ENCODE data around the gene SPRYD3. TPM values are rescaled to one million over a fixed set of nuclear protein-coding genes. Genes with fewer than 3 reads are reported as not detected.

The SPRYD3 gene
- total RNA-seq, 1 experiment from 2014 or later, result 47.5 TPM

DNA sequence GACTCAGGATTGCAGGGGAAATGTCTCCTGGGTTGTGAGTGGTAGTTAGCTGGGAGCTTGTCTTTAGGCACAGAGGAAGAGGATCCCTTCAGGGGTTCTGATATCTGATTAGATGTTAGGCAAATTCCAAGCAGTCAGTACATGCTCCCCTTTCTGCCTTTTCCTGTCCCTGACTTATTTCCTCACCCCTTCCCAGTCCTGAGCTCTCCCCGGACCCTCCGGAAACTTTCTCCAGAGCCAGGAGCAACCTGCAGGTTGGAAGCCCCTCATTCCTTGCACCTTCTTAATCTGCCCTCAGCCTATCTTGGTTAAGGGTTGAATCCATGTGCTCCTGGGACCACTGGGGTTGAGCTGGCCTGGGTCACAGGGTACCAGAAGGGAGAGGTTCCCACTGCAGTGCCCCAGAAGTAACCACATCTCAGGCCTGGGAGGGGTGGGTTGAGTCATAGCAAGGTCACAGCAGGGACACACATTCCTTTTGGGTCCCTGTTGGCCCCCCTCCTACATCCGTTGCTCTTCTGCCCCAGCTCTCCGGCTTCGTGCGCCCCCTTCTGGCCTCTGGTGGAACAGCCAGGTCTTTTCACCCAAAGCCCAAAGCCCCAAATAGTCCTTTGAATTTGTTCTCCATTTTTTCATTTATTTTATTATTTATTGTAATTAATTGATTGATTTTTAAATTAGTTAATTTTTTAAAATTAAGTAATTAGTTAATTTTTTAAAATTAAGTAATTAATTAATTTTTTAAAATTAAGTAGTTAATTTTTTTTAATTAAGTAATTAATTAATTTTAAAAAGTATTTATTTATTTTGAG lies 20.1 kb upstream of the SPRYD3 start:
- peak overlapping the region; percentile 79 for H3K4me2 ChIP-seq (ENCODE audit: low read length)
- ChIA-PET CTCF (interaction anchor here (0.7 to 3.6 kb wide), 20 partner anchors 20 to 222 kb away, joined by 3 to 110 read pairs (median 4); partner anchors contain the start of genes AAAS, CSAD, SPRYD3 and ZNF740), POLR2A (interaction anchor here (0.7 to 3.6 kb wide), 7 partner anchors 20 to 166 kb away, joined by 3 to 27 read pairs (median 6); partner anchors contain the start of gene SPRYD3), RAD21 (ENCODE audit: low non-redundant PET in 1 of 2, low total read pairs in 2 of 2, uncharacterized antibody in 2 of 2, unreplicated experiment in 2 of 2) (interaction anchor here (0.7 to 3.2 kb wide), 10 partner anchors 20 to 113 kb away, joined by 3 to 30 read pairs (median 4); partner anchors contain the start of gene SPRYD3 (in 2 of the 2))
- intact Hi-C loops (cut with micrococcal nuclease), result loop anchor here (1.0 kb wide), 2 partner anchors 20 to 33 kb away; partner anchors contain the start of gene SPRYD3
- H3K27me3 ChIP-seq (ENCODE audit: insufficient read depth, low read length), result no peaks in the 10 kb centered on the region
- ATAC-seq (peak; percentile 71), DNase-seq (ENCODE audit: low read depth, low spot score) (peak; percentile 89)
- no peaks in the 10 kb centered on the region for H4K20me1 ChIP-seq (ENCODE audit: insufficient read depth)
- H3K27ac ChIP-seq (ENCODE audit: low read depth, low read length), result peak overlapping the region; percentile 98
- no peak overlapping the region for H2AFZ ChIP-seq (ENCODE audit: low read depth, low read length, poor library complexity, severe bottlenecking)
- TSS peak; percentile 74 for BruUV-seq (replicated peaks)
- H3K9me3 ChIP-seq (ENCODE audit: control insufficient read depth in 1 of 2, insufficient read depth in 1 of 2, low read depth in 1 of 2, low read length in 2 of 2), result no peaks in the 10 kb centered on the region
- H3K9ac ChIP-seq (ENCODE audit: low read length), result peak overlapping the region; percentile 67
- H3K9me2 ChIP-seq (ENCODE audit: insufficient read depth), result no peaks in the 10 kb centered on the region
- H3K4me1 ChIP-seq (ENCODE audit: control insufficient read depth in 1 of 2, insufficient read depth in 2 of 2, low read length in 2 of 2), result peaks cover 43 to 74% of the 10 kb centered on the region in 2 experiments
- no peaks in the 10 kb centered on the region for H3K36me3 ChIP-seq (ENCODE audit: control insufficient read depth in 1 of 2, insufficient read depth in 2 of 2, low read length in 2 of 2)
- H3K79me2 ChIP-seq (ENCODE audit: insufficient read depth, low read length), result no peaks in the 10 kb centered on the region
- peak overlapping the region; percentile 58 to 78 for H3K4me3 ChIP-seq (replicated peaks in 1 of 2; ENCODE audit: low read depth in 1 of 2, low read length in 2 of 2)
- no peak for TF ChIP-seq SIN3A (IDR thresholded peaks at IDR 0.05; ENCODE audit: low read depth)
- TF ChIP-seq EZH2phosphoT487 (IDR thresholded peaks at IDR 0.05; ENCODE audit: borderline replicate concordance), result no peak
- TF ChIP-seq, protein P1, sequence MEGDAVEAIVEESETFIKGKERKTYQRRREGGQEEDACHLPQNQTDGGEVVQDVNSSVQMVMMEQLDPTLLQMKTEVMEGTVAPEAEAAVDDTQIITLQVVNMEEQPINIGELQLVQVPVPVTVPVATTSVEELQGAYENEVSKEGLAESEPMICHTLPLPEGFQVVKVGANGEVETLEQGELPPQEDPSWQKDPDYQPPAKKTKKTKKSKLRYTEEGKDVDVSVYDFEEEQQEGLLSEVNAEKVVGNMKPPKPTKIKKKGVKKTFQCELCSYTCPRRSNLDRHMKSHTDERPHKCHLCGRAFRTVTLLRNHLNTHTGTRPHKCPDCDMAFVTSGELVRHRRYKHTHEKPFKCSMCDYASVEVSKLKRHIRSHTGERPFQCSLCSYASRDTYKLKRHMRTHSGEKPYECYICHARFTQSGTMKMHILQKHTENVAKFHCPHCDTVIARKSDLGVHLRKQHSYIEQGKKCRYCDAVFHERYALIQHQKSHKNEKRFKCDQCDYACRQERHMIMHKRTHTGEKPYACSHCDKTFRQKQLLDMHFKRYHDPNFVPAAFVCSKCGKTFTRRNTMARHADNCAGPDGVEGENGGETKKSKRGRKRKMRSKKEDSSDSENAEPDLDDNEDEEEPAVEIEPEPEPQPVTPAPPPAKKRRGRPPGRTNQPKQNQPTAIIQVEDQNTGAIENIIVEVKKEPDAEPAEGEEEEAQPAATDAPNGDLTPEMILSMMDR (IDR thresholded peaks at IDR 0.05 in 2 of 3, conservative IDR thresholded peaks at IDR 0.05 in 1 of 3; ENCODE audit: borderline replicate concordance in 1 of 3, insufficient read depth in 1 of 3, low read depth in 2 of 3, low read length in 2 of 3), result peak in 2 of 3 experiments; percentile 82 to 93; a peak in 4 of 6 replicates
- no peak for TF ChIP-seq CEBPB (IDR thresholded peaks at IDR 0.05; ENCODE audit: low read depth)
- TF ChIP-seq POLR2A (IDR thresholded peaks at IDR 0.05; ENCODE audit: borderline replicate concordance, extremely low read depth, insufficient read depth, insufficient read length), result no peak
- TF ChIP-seq POLR2AphosphoS5 (IDR thresholded peaks at IDR 0.05; ENCODE audit: low read depth, low read length), result peak; percentile 66
- no peak for TF ChIP-seq SP1 (IDR thresholded peaks at IDR 0.05; ENCODE audit: low read depth)
- TF ChIP-seq ELF1 (IDR thresholded peaks at IDR 0.05; ENCODE audit: borderline replicate concordance, low read depth), result no peak
- peak; percentile 9 for TF ChIP-seq YY1 (IDR thresholded peaks at IDR 0.05; ENCODE audit: extremely low read depth, insufficient replicate concordance, low read depth, low read length)
- no peak for TF ChIP-seq SRF (IDR thresholded peaks at IDR 0.05; ENCODE audit: low read depth)
- no peak for TF ChIP-seq EGR1 (IDR thresholded peaks at IDR 0.05; ENCODE audit: low read depth)
- no peak for TF ChIP-seq EZH2 (IDR thresholded peaks at IDR 0.05)
- no peak for TF ChIP-seq CBX3 (IDR thresholded peaks at IDR 0.05; ENCODE audit: low read depth)
- TF ChIP-seq, protein P2, sequence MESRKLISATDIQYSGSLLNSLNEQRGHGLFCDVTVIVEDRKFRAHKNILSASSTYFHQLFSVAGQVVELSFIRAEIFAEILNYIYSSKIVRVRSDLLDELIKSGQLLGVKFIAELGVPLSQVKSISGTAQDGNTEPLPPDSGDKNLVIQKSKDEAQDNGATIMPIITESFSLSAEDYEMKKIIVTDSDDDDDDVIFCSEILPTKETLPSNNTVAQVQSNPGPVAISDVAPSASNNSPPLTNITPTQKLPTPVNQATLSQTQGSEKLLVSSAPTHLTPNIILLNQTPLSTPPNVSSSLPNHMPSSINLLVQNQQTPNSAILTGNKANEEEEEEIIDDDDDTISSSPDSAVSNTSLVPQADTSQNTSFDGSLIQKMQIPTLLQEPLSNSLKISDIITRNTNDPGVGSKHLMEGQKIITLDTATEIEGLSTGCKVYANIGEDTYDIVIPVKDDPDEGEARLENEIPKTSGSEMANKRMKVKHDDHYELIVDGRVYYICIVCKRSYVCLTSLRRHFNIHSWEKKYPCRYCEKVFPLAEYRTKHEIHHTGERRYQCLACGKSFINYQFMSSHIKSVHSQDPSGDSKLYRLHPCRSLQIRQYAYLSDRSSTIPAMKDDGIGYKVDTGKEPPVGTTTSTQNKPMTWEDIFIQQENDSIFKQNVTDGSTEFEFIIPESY (IDR thresholded peaks at IDR 0.05; ENCODE audit: extremely low read depth, insufficient replicate concordance, low read length), result no peak
- no peak for TF ChIP-seq TCF7L2 (IDR thresholded peaks at IDR 0.05; ENCODE audit: borderline replicate concordance, extremely low read depth, insufficient read depth, insufficient read length)
- TF ChIP-seq, protein P3, sequence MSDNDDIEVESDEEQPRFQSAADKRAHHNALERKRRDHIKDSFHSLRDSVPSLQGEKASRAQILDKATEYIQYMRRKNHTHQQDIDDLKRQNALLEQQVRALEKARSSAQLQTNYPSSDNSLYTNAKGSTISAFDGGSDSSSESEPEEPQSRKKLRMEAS (IDR thresholded peaks at IDR 0.05), result no peak
- TF ChIP-seq ZNF274 (IDR thresholded peaks at IDR 0.05; ENCODE audit: low read depth, low read length), result no peak
- TF ChIP-seq, protein P4, sequence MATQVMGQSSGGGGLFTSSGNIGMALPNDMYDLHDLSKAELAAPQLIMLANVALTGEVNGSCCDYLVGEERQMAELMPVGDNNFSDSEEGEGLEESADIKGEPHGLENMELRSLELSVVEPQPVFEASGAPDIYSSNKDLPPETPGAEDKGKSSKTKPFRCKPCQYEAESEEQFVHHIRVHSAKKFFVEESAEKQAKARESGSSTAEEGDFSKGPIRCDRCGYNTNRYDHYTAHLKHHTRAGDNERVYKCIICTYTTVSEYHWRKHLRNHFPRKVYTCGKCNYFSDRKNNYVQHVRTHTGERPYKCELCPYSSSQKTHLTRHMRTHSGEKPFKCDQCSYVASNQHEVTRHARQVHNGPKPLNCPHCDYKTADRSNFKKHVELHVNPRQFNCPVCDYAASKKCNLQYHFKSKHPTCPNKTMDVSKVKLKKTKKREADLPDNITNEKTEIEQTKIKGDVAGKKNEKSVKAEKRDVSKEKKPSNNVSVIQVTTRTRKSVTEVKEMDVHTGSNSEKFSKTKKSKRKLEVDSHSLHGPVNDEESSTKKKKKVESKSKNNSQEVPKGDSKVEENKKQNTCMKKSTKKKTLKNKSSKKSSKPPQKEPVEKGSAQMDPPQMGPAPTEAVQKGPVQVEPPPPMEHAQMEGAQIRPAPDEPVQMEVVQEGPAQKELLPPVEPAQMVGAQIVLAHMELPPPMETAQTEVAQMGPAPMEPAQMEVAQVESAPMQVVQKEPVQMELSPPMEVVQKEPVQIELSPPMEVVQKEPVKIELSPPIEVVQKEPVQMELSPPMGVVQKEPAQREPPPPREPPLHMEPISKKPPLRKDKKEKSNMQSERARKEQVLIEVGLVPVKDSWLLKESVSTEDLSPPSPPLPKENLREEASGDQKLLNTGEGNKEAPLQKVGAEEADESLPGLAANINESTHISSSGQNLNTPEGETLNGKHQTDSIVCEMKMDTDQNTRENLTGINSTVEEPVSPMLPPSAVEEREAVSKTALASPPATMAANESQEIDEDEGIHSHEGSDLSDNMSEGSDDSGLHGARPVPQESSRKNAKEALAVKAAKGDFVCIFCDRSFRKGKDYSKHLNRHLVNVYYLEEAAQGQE (IDR thresholded peaks at IDR 0.05; ENCODE audit: low read depth), result no peak
